Stimulated activated CD4-positive, alpha-beta T cell treated with anti-CD3 and anti-CD28 coated beads, Interleukin-4, amount 100 ng/mL, for 1 hour (primary cell): ENCODE results near the gene CAMP.
A peak's percentile ranks its signal among the peaks of the same experiment; 100 is the strongest.
"Not testable (repeated sequence)": the region's sequence is repeated elsewhere in the genome, so short reads cannot be mapped to it uniquely, and the experiment has no call there.

Source experiments
- DNase-seq: peaks from one replicate; pipeline ENCODE4 v3.0.0-alpha.2; 2020

CAMP gene

DNA sequence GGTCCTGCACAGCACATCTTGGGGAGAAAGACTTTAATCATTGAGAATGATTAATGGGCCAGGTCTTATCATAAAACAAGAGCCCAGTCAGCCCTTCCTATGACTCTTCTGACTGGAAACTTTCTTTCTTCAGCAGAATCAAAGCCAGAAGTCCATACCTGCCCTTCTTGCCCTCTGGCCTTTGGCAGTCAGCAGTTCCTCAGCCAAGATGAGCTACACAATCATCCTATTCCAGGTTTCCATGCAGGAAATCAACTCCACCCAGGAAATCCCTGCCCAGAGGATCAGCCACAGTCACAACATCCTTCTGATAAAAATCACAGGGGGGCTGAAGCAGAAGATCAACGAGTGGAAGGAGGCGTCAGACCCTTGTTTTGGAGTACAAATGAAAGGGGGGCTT is 44.5 kb downstream of the CAMP start:
- no peak for DNase-seq

DNA sequence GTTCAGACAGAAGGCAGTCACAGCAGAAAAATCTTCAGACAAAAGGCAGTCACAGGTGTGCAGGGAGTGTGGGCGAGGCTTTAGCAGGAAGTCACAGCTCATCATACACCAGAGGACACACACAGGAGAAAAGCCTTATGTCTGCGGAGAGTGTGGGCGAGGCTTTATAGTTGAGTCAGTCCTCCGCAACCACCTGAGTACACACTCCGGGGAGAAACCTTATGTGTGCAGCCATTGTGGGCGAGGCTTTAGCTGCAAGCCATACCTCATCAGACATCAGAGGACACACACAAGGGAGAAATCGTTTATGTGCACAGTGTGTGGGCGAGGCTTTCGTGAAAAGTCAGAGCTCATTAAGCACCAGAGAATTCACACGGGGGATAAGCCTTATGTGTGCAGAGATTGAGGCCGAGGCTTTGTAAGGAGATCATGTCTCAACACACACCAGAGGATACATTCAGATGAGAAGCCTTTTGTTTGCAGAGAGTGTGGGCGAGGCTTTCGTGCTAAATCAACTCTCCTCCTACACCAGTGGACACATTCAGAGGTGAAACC is 45.2 kb downstream of the CAMP start:
- DNase-seq, result peak; percentile 82

- peak; percentile 58 for DNase-seq
Observed at GRCh38 chr3:48268936-48269561, 45.8 kb downstream of the CAMP start.

- DNase-seq, result no peak
Observed at GRCh38 chr3:48269592-48269991, 46.3 kb downstream of the CAMP start.

DNA sequence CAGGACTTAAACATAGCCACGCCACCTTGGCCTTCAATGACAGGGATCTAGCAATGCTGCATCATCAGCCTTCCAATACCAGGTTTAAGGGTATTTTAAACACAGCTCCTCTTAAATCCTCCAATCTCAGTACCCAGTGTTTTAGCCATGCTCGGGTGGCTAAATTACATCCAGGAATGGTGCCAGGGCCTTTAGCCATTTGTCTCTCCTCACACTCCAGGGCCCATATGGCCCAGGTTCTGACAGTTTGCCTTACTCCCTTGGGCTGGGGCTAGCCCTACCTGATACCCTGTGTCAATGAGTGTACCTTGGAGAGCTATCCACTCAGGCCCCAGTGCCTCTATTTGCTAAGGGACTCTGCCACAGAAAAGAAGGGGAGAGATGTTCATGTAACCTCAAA is 47.0 kb downstream of the CAMP start:
- DNase-seq, result no peak

DNA sequence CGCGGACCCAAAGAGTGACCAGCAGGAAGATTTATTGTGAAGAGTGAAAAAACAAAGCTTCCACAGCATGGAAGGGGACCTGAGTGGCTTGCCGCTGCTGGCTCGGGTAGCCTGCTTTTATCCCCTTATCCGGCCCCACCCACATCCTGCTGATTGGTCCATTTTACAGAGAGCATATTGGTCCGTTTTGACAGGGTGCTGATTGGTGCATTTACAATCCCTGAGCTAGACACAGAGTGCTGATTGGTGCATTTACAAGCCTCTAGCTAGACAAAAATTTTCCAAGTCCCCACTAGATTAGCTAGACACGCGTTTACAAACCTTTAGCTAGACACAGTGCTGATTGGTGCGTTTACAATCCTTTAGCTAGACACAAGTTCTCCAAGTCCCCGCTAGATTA is 47.9 kb downstream of the CAMP start:
- DNase-seq, result not testable (repeated sequence)

- no peak for DNase-seq
Observed at GRCh38 chr3:48271763-48272498, 48.6 kb downstream of the CAMP start.

DNA sequence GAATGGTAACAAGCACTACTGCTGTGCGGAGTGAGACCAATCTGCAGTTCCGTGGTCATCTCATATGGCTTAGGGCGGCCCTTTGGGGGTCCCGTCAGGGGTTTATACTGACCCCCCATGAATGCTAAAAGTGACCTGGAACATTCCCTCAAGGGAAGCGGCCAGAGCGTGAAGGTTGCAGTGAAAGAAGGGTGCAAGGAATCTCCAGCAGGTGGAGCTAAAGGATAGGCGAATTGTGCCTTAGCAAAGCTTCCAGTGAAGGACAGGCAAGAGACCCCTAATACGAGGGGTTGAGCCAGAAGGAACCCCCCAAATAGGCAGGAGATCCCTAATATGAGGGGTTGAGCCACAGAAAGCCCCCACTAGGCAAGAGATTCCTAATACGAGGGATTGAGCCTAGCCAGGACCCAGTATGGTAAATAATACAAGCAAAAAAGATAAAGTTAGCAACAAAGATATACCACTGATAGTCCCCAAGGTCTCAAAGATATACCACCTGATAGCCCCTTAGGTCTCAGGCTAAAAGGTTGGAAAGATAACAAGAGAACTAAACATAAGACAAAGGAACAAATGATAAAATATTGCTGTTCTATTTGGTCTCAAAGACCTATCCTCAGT is 50.4 kb downstream of the CAMP start:
- peak; percentile 41 for DNase-seq

DNA sequence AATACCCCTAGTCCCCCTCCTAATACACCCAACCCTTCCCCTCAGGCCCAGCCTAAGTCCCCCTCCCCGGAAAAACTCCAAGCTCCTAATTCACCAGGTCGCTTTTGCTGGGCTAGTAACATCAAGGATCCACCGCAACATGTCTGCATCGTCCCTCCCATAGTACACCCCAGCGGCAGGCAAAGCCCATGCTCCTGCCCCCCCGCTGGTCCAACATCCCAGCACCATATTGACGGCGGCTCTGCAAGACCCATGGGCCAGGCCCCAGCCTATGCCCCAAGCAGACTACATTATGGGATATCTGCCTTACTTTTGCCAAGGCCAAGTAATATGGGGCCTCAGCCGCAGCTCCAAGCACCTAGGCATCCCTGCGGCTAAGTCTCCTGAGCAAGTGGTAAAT is 51.2 kb downstream of the CAMP start:
- no peak for DNase-seq
